Measurements from ENCODE around the gene ALG9.
A peak's percentile ranks its signal among the peaks of the same experiment; 100 is the strongest.

ALG9 gene

GRCh38 chr11:111748035-111748804, 123.2 kb downstream of the ALG9 start:
- H3K4me3 ChIP-seq (ENCODE audit: low read depth, low read length), result no peak overlapping the region
- TF ChIP-seq CTCF (IDR thresholded peaks at IDR 0.05; ENCODE audit: control insufficient read depth, extremely low read depth, insufficient read depth), result no peak
- peak; percentile 87 for DNase-seq (ENCODE audit: low read depth)

- no peak for TF ChIP-seq CTCF (IDR thresholded peaks at IDR 0.05; ENCODE audit: control insufficient read depth, extremely low read depth, insufficient read depth)
- H3K4me3 ChIP-seq (ENCODE audit: low read depth, low read length), result no peak overlapping the region
- no peak for DNase-seq (ENCODE audit: low read depth)
Measured at GRCh38 chr11:111745719-111746504, 125.5 kb downstream of the ALG9 start.

- DNase-seq (ENCODE audit: low read depth), result no peak
- no peak overlapping the region for H3K4me3 ChIP-seq (ENCODE audit: low read depth, low read length)
- no peak for TF ChIP-seq CTCF (IDR thresholded peaks at IDR 0.05; ENCODE audit: control insufficient read depth, extremely low read depth, insufficient read depth)
Measured at GRCh38 chr11:111743700-111744099, 127.7 kb downstream of the ALG9 start.

GRCh38 chr11:111741751-111742150, 129.6 kb downstream of the ALG9 start:
- no peak overlapping the region for H3K4me3 ChIP-seq (ENCODE audit: low read depth, low read length)
- TF ChIP-seq CTCF (IDR thresholded peaks at IDR 0.05; ENCODE audit: control insufficient read depth, extremely low read depth, insufficient read depth), result no peak

GRCh38 chr11:111739299-111739698, 132.1 kb downstream of the ALG9 start:
- no peak overlapping the region for H3K4me3 ChIP-seq (ENCODE audit: low read depth, low read length)
- DNase-seq (ENCODE audit: low read depth), result no peak
- no peak for TF ChIP-seq CTCF (IDR thresholded peaks at IDR 0.05; ENCODE audit: control insufficient read depth, extremely low read depth, insufficient read depth)

More at GRCh38 chr11:111741751-111742150, 129.6 kb downstream of the ALG9 start:
- no peak for DNase-seq (ENCODE audit: low read depth)

GRCh38 chr11:111737444-111738210, 133.8 kb downstream of the ALG9 start:
- DNase-seq (ENCODE audit: low read depth), result no peak
- TF ChIP-seq CTCF (IDR thresholded peaks at IDR 0.05; ENCODE audit: control insufficient read depth, extremely low read depth, insufficient read depth), result no peak
- no peak overlapping the region for H3K4me3 ChIP-seq (ENCODE audit: low read depth, low read length)
